ENCODE results near the gene PLXNA3.
A peak's percentile ranks its signal among the peaks of the same experiment; 100 is the strongest.

PLXNA3 gene

GRCh38 chrX:154458116-154458953 is at the start of gene PLXNA3:
Gene PLXNA3, plus strand, starts transcription at chrX:154458281. Its CDS starts 1,903 bp downstream, at chrX:154460184.
- peak; percentile 40 for DNase-seq (ENCODE audit: low read depth)

DNA sequence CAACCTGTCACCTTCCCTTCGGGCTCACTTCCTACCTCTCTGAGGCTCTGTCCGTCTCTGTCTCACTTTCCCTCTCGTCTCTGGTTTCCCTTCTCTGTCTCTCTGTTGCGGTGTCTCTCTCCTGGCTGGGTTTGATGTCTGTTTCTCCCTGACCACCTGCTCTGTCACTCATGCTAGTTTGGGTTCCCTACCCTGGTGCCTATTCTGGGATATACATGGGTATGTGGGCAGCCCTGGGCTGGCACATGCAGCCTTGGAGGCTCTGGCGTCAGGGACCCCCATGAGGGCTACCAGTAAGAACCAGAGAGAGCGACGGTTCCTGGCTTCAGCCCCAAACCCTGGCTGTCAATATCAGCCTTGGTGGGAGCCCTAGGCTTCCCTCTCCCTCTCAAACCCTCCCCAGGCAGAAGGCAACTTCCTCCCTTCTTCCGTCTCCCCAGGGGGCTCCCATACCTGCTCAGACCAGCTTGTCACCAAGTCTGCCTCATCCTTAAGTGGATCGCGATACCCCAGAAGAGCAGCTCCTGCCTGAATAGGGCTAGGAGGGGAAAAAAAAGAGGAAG is 49.3 kb upstream of the PLXNA3 start:
- no peak for DNase-seq (ENCODE audit: low read depth)

GRCh38 chrX:154409222-154409871 is 48.7 kb upstream of the PLXNA3 start, which contains the start of gene DNASE1L1:
Gene DNASE1L1, minus strand, starts transcription at chrX:154409254. Its CDS starts 3,686 bp downstream, at chrX:154405568.
- no peak for DNase-seq (ENCODE audit: low read depth)

DNA sequence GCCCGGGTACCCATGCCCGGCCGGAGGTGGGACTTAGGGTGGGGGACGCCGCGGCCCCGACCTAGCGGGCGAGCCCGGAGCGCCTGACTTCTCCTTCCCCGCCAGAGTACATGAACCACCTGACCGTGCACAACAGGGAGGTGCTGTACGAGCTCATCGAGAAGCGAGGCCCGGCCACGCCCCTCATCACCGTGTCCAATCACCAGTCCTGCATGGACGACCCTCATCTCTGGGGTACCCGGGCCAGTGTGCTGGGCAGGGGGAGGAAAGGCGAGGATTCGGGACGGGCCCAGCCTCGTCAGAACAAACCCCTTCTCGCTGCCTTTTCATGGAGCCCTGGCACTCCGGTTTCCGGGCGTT is 46.1 kb upstream of the PLXNA3 start:
- DNase-seq (ENCODE audit: low read depth): no peak

DNA sequence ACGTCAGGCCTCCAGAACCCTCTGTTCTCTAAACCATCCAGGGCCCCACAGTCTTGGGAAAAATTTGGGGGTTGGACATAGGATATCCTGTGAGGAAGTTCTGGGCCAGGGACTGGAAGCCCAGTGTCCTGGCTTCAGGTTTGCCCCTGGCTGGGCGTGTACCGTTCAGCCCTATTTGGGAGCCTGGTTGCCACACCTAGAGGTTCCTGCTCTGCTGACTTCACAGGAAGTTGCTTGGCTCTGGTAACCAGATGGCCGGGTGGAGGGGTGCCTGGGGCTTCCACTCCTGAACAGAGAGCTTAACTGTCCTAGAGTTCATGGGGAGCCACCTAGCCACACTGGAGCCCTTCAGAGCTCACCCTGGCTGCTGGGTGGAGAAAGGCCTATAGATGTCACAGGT is 45.6 kb upstream of the PLXNA3 start:
- DNase-seq (ENCODE audit: low read depth): no peak

GRCh38 chrX:154413142-154413541 is 44.9 kb upstream of the PLXNA3 start:
- no peak for DNase-seq (ENCODE audit: low read depth)

GRCh38 chrX:154417157-154417556 is 40.9 kb upstream of the PLXNA3 start:
- no peak for DNase-seq (ENCODE audit: low read depth)

GRCh38 chrX:154419189-154419588 is 38.9 kb upstream of the PLXNA3 start:
- DNase-seq (ENCODE audit: low read depth): no peak

DNA sequence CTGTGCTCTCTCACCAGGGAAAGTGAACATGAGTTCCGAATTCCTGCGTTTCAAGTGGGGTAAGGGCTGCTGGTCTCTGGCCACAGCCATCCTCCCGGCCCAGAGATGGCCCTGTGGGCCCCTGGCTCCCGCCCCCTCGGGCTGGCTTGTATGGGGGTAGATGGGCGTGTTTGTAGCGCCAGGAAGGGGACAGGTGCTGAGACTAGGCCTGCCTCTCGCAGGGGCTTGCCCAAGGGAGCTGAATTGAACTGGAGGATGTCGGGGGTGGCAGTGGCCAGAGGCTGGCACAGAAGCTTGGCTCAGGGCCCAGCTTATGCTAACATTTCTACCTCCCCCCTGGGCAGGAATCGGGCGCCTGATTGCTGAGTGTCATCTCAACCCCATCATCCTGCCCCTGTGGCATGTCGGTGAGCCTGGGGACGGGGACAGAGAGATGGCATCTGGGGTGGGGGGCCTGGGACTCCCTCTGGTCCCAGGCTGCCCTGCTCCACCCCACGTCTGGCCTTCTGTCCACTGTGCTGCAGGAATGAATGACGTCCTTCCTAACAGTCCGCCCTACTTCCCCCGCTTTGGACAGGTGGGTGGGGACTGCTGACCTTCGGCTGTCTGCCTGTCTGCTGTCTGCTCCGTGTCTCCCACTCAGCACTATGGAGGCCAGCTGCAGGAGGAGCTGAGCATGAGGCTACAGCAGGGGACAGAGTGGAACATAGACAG is 38.2 kb upstream of the PLXNA3 start:
- no peak for DNase-seq (ENCODE audit: low read depth)

GRCh38 chrX:154420402-154420756 is 37.7 kb upstream of the PLXNA3 start:
- DNase-seq (ENCODE audit: low read depth): no peak

DNA sequence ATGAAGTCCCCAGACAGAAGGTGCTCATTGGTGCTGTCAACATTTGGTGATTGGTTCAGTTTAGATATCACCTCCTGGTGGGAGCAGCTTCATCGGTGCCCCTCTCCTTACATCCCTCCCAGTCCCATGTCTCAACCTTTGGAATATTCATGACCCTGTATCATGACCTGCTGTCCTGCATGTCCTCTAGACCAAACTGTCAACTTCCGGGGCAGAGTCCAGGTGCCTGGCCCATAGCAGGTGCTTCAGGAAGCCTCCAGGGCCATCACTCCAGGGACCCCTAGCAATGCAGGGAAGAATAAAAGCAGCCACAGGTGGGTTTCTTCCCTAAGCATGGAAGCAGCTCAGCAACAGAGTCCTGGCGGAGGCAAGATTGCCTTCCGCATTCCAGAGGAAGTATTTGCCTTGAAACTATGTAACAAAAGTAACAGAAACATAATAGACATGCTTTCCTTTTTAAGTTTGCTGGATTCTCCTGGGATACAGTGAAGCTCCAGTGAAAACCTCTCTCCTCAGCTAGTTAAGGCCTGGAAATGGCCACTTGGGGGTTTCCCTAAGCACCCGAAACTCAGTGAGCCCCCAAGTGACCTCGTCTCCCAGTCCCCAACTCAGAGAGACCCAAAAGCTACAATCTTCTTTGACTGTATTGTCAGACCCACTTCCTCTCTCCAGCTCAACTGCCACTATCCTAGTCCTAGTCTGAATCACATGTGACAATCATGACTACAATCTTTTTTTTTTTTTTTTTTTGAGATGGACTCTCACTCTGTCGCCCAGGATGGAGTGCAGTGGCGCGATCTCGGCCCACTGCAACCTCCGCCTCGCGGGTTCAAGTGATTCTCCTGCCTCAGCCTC is 30.9 kb upstream of the PLXNA3 start:
- no peak for DNase-seq (ENCODE audit: low read depth)

- peak; percentile 82 for DNase-seq (ENCODE audit: low read depth)
These were observed 29.6 kb upstream of the PLXNA3 start, which contains the start of gene ATP6AP1 for GRCh38 chrX:154428176-154429171. Gene ATP6AP1, plus strand, starts transcription at chrX:154428677. Its CDS starts 16 bp downstream, at chrX:154428693.

- DNase-seq (ENCODE audit: low read depth): no peak
These were observed 28.4 kb upstream of the PLXNA3 start for GRCh38 chrX:154429711-154430110.

DNA sequence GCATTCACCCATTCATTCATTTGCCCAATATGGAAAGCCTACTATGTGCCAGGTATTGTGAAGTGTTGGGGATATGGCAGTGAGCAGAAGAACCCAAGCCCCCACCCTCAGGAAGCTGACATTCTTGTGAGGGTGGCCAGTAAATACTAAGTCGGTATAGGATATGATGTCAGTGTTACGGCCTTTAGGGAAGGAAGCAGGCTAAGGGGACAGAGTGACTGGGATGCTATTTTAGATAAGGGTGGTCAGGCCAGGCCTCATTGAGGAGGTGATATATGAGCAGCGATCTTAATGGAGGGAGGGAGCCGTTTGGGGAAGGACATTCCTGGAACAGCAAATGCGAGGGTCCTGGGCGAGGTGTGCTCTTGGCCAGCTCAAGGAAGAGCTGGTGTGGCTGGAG is 27.6 kb upstream of the PLXNA3 start:
- no peak for DNase-seq (ENCODE audit: low read depth)

- DNase-seq (ENCODE audit: low read depth): no peak
These were observed 27.2 kb upstream of the PLXNA3 start for GRCh38 chrX:154430916-154431315.

- DNase-seq (ENCODE audit: low read depth): no peak
These were observed 26.7 kb upstream of the PLXNA3 start for GRCh38 chrX:154431341-154431740.

GRCh38 chrX:154432210-154432609 is 25.9 kb upstream of the PLXNA3 start:
- DNase-seq (ENCODE audit: low read depth): no peak

GRCh38 chrX:154433605-154434004 is 24.5 kb upstream of the PLXNA3 start:
- no peak for DNase-seq (ENCODE audit: low read depth)

GRCh38 chrX:154434394-154435168 is 23.5 kb upstream of the PLXNA3 start:
- DNase-seq (ENCODE audit: low read depth): no peak
